H9 (cell line): Measurements from ENCODE around the gene SSPN. TPM values are rescaled to one million over a fixed set of nuclear protein-coding genes. Genes with fewer than 3 reads are reported as not detected.

Source experiments
- DNase-seq: peaks from one replicate; pipeline ENCODE4 v3.0.0-alpha.2; 2017
- H2AFZ ChIP-seq: one replicate; pipeline ENCODE4 v1.6.1; 2013; ENCODE audit warnings: mild to moderate bottlenecking, low read length, control low read depth, moderate library complexity
- H2AK5ac ChIP-seq: 2 replicates; pipeline ENCODE4 v1.6.1; 2013; ENCODE audit warnings: low read length, control low read depth, mixed read lengths; ENCODE audit not compliant: insufficient read length
- H2BK120ac ChIP-seq: one replicate; pipeline ENCODE4 v1.6.1; 2013; ENCODE audit warnings: low read depth, mild to moderate bottlenecking, low read length, control low read depth, inconsistent platforms; ENCODE audit not compliant: poor library complexity, severe bottlenecking
- H2BK12ac ChIP-seq: 2 replicates; pipeline ENCODE4 v1.6.1; 2013; ENCODE audit warnings: low read length, control low read depth, mixed read lengths, low read depth; ENCODE audit not compliant: insufficient read length
- H2BK15ac ChIP-seq: 2 replicates; pipeline ENCODE4 v1.6.1; 2013; ENCODE audit warnings: low read depth, low read length, control low read depth
- H2BK20ac ChIP-seq: one replicate; pipeline ENCODE4 v1.6.1; 2013; ENCODE audit warnings: low read depth, mild to moderate bottlenecking, low read length, control low read depth, inconsistent platforms; ENCODE audit not compliant: poor library complexity, severe bottlenecking
- H2BK5ac ChIP-seq: 2 replicates; pipeline ENCODE4 v1.6.1; 2013; ENCODE audit warnings: low read length, control low read depth, mixed read lengths; ENCODE audit not compliant: insufficient read length
- H3K14ac ChIP-seq: 2 replicates; pipeline ENCODE4 v1.6.1; 2013; ENCODE audit warnings: low read length, control low read depth; ENCODE audit not compliant: insufficient read depth
- H3K18ac ChIP-seq: 2 replicates; pipeline ENCODE4 v1.6.1; 2013; ENCODE audit warnings: low read depth, mild to moderate bottlenecking, mixed read lengths, low read length, control low read depth; ENCODE audit not compliant: insufficient read length
- H3K23ac ChIP-seq: 2 replicates; pipeline ENCODE4 v1.6.1; 2013; ENCODE audit warnings: low read length, control low read depth, mixed read lengths, low read depth; ENCODE audit not compliant: insufficient read length
- H3K23me2 ChIP-seq: 2 replicates; pipeline ENCODE4 v1.6.1; 2013; ENCODE audit warnings: low read depth, mild to moderate bottlenecking, mixed read lengths, low read length, control low read depth; ENCODE audit not compliant: insufficient read length, poor library complexity, severe bottlenecking
- H3K27ac ChIP-seq: 2 replicates; pipeline ENCODE4 v1.5.1; 2013; ENCODE audit warnings: low read length, control low read depth, mixed read lengths, low read depth; ENCODE audit not compliant: insufficient read length
- H3K27me3 ChIP-seq: 2 replicates; pipeline ENCODE4 v1.6.1; 2013; ENCODE audit warnings: low read length, control low read depth, inconsistent platforms; ENCODE audit not compliant: insufficient read depth
- H3K4ac ChIP-seq: 2 replicates; pipeline ENCODE4 v1.6.1; 2013; ENCODE audit warnings: low read depth, mild to moderate bottlenecking, control low read depth, inconsistent platforms, low read length, moderate library complexity
- H3K4me1 ChIP-seq: 2 replicates; pipeline ENCODE4 v1.6.1; 2013; ENCODE audit warnings: low read length, control low read depth, inconsistent platforms; ENCODE audit not compliant: insufficient read depth
- H3K4me2 ChIP-seq: 2 replicates; pipeline ENCODE4 v1.6.1; 2013; ENCODE audit warnings: low read length, control low read depth, mixed read lengths; ENCODE audit not compliant: insufficient read length, insufficient read depth
- H3K56ac ChIP-seq: 2 replicates; pipeline ENCODE4 v1.6.1; 2013; ENCODE audit warnings: low read depth, mild to moderate bottlenecking, mixed read lengths, low read length, control low read depth; ENCODE audit not compliant: insufficient read length
- H3K79me1 ChIP-seq: 2 replicates; pipeline ENCODE4 v1.6.1; 2013; ENCODE audit warnings: low read depth, mild to moderate bottlenecking, moderate library complexity, low read length, control low read depth, inconsistent platforms; ENCODE audit not compliant: insufficient read depth, poor library complexity, severe bottlenecking
- H3K79me2 ChIP-seq: 2 replicates; pipeline ENCODE4 v1.6.1; 2013; ENCODE audit warnings: low read length, control low read depth, inconsistent platforms; ENCODE audit not compliant: insufficient read depth
- H3K9ac ChIP-seq: 2 replicates; pipeline ENCODE4 v1.6.1; 2013; ENCODE audit warnings: low read length, control low read depth, mixed read lengths; ENCODE audit not compliant: insufficient read length; ENCODE audit errors: extremely low read depth
- H3K9me3 ChIP-seq: one replicate; pipeline ENCODE4 v1.6.1; 2013; ENCODE audit warnings: low read depth, low read length, inconsistent platforms; ENCODE audit not compliant: control insufficient read depth
- H3T11ph ChIP-seq: one replicate; pipeline ENCODE4 v1.6.1; 2013; ENCODE audit warnings: mild to moderate bottlenecking, low read length, control low read depth, inconsistent platforms
- H4K20me1 ChIP-seq: one replicate; pipeline ENCODE4 v1.6.1; 2013; ENCODE audit not compliant: control insufficient read depth, insufficient read length, insufficient read depth
- H4K5ac ChIP-seq: 2 replicates; pipeline ENCODE4 v1.6.1; 2013; ENCODE audit warnings: low read depth, mild to moderate bottlenecking, mixed read lengths, low read length, control low read depth; ENCODE audit not compliant: insufficient read length
- H4K8ac ChIP-seq: replicated peaks from 2 replicates; pipeline ENCODE4 v1.6.1; 2013; ENCODE audit warnings: low read length, control low read depth, mixed read lengths, low read depth; ENCODE audit not compliant: insufficient read length
- H4K91ac ChIP-seq: 2 replicates; pipeline ENCODE4 v1.6.1; 2013; ENCODE audit warnings: low read depth, mild to moderate bottlenecking, moderate library complexity, mixed read lengths, low read length, control low read depth; ENCODE audit not compliant: insufficient read length
- H3K27ac Mint-ChIP-seq, 3 experiments: 2 replicates in 2 of 3; 3 replicates in 1 of 3; pipeline ENCODE4 v1.8.0; 2020 to 2021; ENCODE audit warnings: mixed read lengths in 3 of 3, mild to moderate bottlenecking in 1 of 3, moderate library complexity in 1 of 3
- H3K27me3 Mint-ChIP-seq: 2 replicates; pipeline ENCODE4 v1.8.0; 2021; ENCODE audit warnings: low read depth, mild to moderate bottlenecking, moderate library complexity, mixed read lengths
- H3K36me3 Mint-ChIP-seq, 3 experiments: 2 replicates in 2 of 3; 3 replicates in 1 of 3; pipeline ENCODE4 v1.8.0; 2020 to 2021; ENCODE audit warnings: low read depth in 3 of 3, mixed read lengths in 3 of 3; ENCODE audit not compliant: insufficient read depth in 1 of 3
- H3K4me1 Mint-ChIP-seq, 2 experiments: 2 replicates each; pipeline ENCODE4 v1.8.0; 2020; ENCODE audit warnings: mixed read lengths in 2 of 2
- H3K4me3 Mint-ChIP-seq, 2 experiments: 2 replicates in 1 of 2; 3 replicates in 1 of 2; pipeline ENCODE4 v1.8.0; 2020 to 2021; ENCODE audit warnings: mild to moderate bottlenecking in 2 of 2, mixed read lengths in 2 of 2, moderate library complexity in 1 of 2
- H3K9me3 Mint-ChIP-seq, 2 experiments: 2 replicates in 1 of 2; 3 replicates in 1 of 2; pipeline ENCODE4 v1.8.0; 2020; ENCODE audit warnings: mild to moderate bottlenecking in 2 of 2, mixed read lengths in 2 of 2, moderate library complexity in 1 of 2
- CTCF ChIP-seq: fragments of 200-600 bp; sonication (generic); conservative IDR thresholded peaks from 3 replicates; pipeline ENCODE4 v1.8.0; 2021; ENCODE audit warnings: antibody characterized with exemption, mild to moderate bottlenecking
- WGBS: extraction: QIAGEN DNeasy Blood & Tissue Kit; methylation state at CpG from one replicate; pipeline ENCODE4 v1.1.7; 2013; ENCODE audit warnings: missing lambda C conversion rate, low lambda C conversion rate, mixed read lengths; ENCODE audit not compliant: insufficient read length; ENCODE audit errors: extremely low coverage; 5-methylcytosine and 5-hydroxymethylcytosine counted together
- total RNA-seq: library from RNA; stranded (reverse); gene quantifications from 2 replicates; pipeline ENCODE4 v1.2.1, GENCODE V29; 2021

SSPN gene
- total RNA-seq, 1 experiment from 2014 or later: 0.81 TPM

- Histone ChIP-seq H3K4me1 (no peaks in the 10 kb centered on the region), H3K14ac (no peak overlapping the region), H3K27me3 (no peaks in the 10 kb centered on the region), H2BK15ac (no peak overlapping the region), H3K9ac (no peak overlapping the region), H3K9me3 (no peaks in the 10 kb centered on the region), H2AFZ (no peak overlapping the region), H2BK120ac (no peak overlapping the region), H3K27ac (no peak overlapping the region), H3K23ac (no peak overlapping the region), H3T11ph (no peak overlapping the region), H3K79me1 (no peaks in the 10 kb centered on the region), H4K8ac (no peak overlapping the region), H2AK5ac (no peak overlapping the region), H2BK5ac (no peak overlapping the region), H3K18ac (no peak overlapping the region), H3K23me2 (no peaks in the 10 kb centered on the region), H4K20me1 (no peaks in the 10 kb centered on the region), H3K4me2 (no peak overlapping the region), H4K91ac (no peak overlapping the region), H2BK20ac (no peak overlapping the region), H4K5ac (no peak overlapping the region), H3K4ac (no peak overlapping the region), H3K56ac (no peak overlapping the region), H2BK12ac (no peak overlapping the region), H3K79me2 (no peaks in the 10 kb centered on the region)
- no peaks in the 10 kb centered on the region for H3K9me3 Mint-ChIP-seq
- TF ChIP-seq CTCF: no peak
- no peak overlapping the region for H3K4me3 Mint-ChIP-seq
- no CpG with 5 or more reads among the region's 7 CpGs for WGBS
- H3K27ac Mint-ChIP-seq: no peak overlapping the region
- peaks cover 6 to 9% of the 10 kb centered on the region in 2 experiments; a peak in 2 of 4 replicates for H3K4me1 Mint-ChIP-seq
- H3K27me3 Mint-ChIP-seq: peaks cover 9% of the 10 kb centered on the region
- H3K36me3 Mint-ChIP-seq: no peaks in the 10 kb centered on the region
- DNase-seq: no peak
Measured at GRCh38 chr12:26148291-26148690, 47.1 kb upstream of the SSPN start.
